ENCODE data around the gene PKNOX2.

The PKNOX2 gene

GRCh38 chr11:125264100-125265022 is 99.8 kb downstream of the PKNOX2 start:
- no peak overlapping the region for H3K4me3 ChIP-seq (ENCODE audit: low read depth, low read length)
- no peak for TF ChIP-seq CTCF (IDR thresholded peaks at IDR 0.05; ENCODE audit: borderline replicate concordance, insufficient read depth, low read depth, low read length)

DNA sequence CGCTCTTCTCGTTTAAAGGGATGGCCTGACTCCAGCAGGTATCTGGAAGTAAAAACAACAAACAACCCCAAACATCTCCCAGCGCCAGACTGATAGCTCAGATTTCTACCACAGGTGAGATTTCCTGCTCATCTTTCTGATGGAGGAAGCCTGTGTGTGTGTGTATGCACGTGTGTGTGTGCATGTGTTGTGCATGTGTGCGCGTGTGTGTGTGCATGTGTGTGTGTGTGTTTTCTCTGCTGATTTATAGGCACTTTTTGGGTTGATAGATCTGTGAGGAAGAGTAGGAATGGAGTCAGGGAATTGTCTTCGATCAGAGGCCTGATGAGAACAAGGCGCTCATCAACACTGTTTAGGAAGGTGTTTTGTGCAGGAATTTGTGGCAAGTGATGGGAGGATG is 103.0 kb downstream of the PKNOX2 start:
- no peak for TF ChIP-seq CTCF (IDR thresholded peaks at IDR 0.05; ENCODE audit: borderline replicate concordance, insufficient read depth, low read depth, low read length)
- H3K4me3 ChIP-seq (ENCODE audit: low read depth, low read length): no peak overlapping the region

- TF ChIP-seq CTCF (IDR thresholded peaks at IDR 0.05; ENCODE audit: borderline replicate concordance, insufficient read depth, low read depth, low read length): no peak
- no peak overlapping the region for H3K4me3 ChIP-seq (ENCODE audit: low read depth, low read length)
These were observed 104.1 kb downstream of the PKNOX2 start for GRCh38 chr11:125268611-125269010.

DNA sequence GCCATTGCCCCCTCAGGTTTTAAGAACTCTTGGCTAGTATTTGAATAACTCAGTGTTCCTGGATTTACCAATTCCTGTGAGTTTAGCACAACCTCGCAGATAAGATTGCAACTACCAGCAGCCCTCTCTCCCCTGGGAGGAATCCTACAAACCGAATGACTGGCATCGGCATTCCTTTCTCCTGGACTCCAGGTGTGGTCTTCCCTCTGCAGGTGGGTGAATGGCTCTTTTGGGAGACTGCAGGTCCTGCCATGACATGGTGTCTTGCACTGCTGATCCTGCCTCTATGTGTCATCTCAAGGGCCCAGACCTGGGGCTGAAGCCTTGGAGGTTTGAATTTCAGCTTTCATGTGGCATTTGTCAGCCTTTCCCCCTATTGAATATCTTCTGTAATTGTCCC is 105.6 kb downstream of the PKNOX2 start:
- no peak for TF ChIP-seq CTCF (IDR thresholded peaks at IDR 0.05; ENCODE audit: borderline replicate concordance, insufficient read depth, low read depth, low read length)
- H3K4me3 ChIP-seq (ENCODE audit: low read depth, low read length): no peak overlapping the region

- no peak overlapping the region for H3K4me3 ChIP-seq (ENCODE audit: low read depth, low read length)
- TF ChIP-seq CTCF (IDR thresholded peaks at IDR 0.05; ENCODE audit: borderline replicate concordance, insufficient read depth, low read depth, low read length): no peak
These were observed 106.2 kb downstream of the PKNOX2 start for GRCh38 chr11:125270711-125271110.

DNA sequence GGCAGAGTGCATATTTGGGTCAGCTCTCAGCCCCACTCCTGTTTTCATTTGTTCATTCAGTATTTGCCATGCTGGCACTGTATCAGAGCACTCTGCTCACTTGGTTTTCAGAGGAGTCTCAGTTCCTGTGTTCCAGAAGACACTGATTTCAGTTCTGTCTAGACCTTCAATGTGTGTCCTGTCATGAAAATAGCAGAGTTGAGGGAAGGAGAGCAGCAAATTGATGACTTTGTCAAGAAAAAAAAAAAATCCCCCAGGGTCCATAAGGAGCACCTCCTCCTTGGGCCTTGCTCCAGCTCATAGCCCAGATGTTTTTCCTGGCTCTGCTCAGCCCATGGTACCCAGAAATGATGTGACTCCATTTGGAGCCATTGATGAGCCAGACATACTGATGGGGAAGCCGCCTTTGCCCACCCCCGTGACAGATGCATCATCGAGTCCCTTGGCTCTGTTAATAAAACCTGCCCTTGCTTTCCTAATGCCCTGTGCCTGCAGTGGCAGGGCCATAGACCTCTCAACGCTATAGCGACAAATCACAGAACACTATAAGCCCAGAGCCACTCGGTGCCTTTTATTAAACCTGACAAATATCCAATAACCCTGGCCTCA is 107.0 kb downstream of the PKNOX2 start:
- H3K4me3 ChIP-seq (ENCODE audit: low read depth, low read length): no peak overlapping the region
- no peak for TF ChIP-seq CTCF (IDR thresholded peaks at IDR 0.05; ENCODE audit: borderline replicate concordance, insufficient read depth, low read depth, low read length)

GRCh38 chr11:125272092-125272491 is 107.5 kb downstream of the PKNOX2 start:
- TF ChIP-seq CTCF (IDR thresholded peaks at IDR 0.05; ENCODE audit: borderline replicate concordance, insufficient read depth, low read depth, low read length): no peak
- H3K4me3 ChIP-seq (ENCODE audit: low read depth, low read length): no peak overlapping the region

Data from GM12875 (cell line).